HG02970 (cell line): ENCODE results near the gene FRY.

Experiments
- ATAC-seq: cut with Tn5 transposase; IDR thresholded peaks from one replicate; pipeline ENCODE4 v1.9.1; 2021; ENCODE audit warnings: mild to moderate bottlenecking, moderate library complexity, moderate number of reproducible peaks; ENCODE audit not compliant: unreplicated experiment, low FRiP score

The FRY gene

GRCh38 chr13:32282096-32282711, 250.6 kb downstream of the FRY start:
- ATAC-seq, result no peak

- no peak for ATAC-seq
These were observed 253.5 kb downstream of the FRY start for GRCh38 chr13:32284927-32285632.

- ATAC-seq, result no peak
These were observed 254.0 kb downstream of the FRY start for GRCh38 chr13:32285633-32285965.

GRCh38 chr13:32297206-32297605, 265.6 kb downstream of the FRY start:
- ATAC-seq, result no peak

- no peak for ATAC-seq
These were observed 267.1 kb downstream of the FRY start for GRCh38 chr13:32298695-32299094.

- no peak for ATAC-seq
These were observed 268.3 kb downstream of the FRY start for GRCh38 chr13:32299893-32300292.

- ATAC-seq, result no peak
These were observed 268.8 kb downstream of the FRY start for GRCh38 chr13:32300406-32300805.

- no peak for ATAC-seq
These were observed 269.3 kb downstream of the FRY start for GRCh38 chr13:32300920-32301319.

- ATAC-seq, result no peak
These were observed 270.9 kb downstream of the FRY start for GRCh38 chr13:32302461-32302860.

- ATAC-seq, result no peak
These were observed 274.1 kb downstream of the FRY start for GRCh38 chr13:32305646-32306045.

GRCh38 chr13:32309312-32310133, 277.9 kb downstream of the FRY start:
- no peak for ATAC-seq

GRCh38 chr13:32310134-32310706, 278.6 kb downstream of the FRY start:
- no peak for ATAC-seq

GRCh38 chr13:32311188-32311897, 279.8 kb downstream of the FRY start:
- no peak for ATAC-seq

GRCh38 chr13:32314271-32315237, 283.0 kb downstream of the FRY start:
- peak; percentile 4 for ATAC-seq

- ATAC-seq, result peak; percentile 94
These were observed 283.9 kb downstream of the FRY start, which contains the start of the genes BRCA2 and ZAR1L for GRCh38 chr13:32315238-32316027. TSS of gene BRCA2 (plus strand) at chr13:32315508. CDS start at chr13:32316461, 953 bp downstream. TSS of gene ZAR1L (minus strand) at chr13:32315363. CDS start at chr13:32311925, 3,438 bp downstream.

GRCh38 chr13:32316028-32316339, 284.4 kb downstream of the FRY start:
- peak; percentile 40 for ATAC-seq

GRCh38 chr13:32316501-32316900, 284.9 kb downstream of the FRY start:
- ATAC-seq, result no peak

GRCh38 chr13:32317716-32318465, 286.3 kb downstream of the FRY start:
- ATAC-seq, result no peak
